ENCODE data around the gene VWA3B.

DNA sequence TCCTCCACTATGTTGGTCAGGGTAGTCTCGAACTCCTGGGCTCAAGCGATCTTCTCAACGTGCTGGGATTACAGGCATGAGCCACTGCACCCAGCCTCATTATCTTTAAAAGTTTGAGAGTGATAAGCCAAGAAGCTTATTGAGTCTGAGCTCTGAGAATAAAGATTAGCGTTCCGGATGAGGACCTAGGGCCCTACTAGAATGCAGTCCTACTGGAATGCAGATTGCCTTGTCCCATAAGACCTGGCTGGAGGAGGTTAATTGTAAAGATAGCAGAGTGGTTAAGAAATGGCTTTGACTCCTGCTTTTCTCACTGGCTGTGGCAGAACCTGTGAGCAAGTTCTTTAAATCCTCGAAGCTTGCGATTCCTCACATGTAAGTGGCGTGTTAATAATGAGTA, 4.0 kb downstream of the VWA3B start:
- TF ChIP-seq, protein P1, sequence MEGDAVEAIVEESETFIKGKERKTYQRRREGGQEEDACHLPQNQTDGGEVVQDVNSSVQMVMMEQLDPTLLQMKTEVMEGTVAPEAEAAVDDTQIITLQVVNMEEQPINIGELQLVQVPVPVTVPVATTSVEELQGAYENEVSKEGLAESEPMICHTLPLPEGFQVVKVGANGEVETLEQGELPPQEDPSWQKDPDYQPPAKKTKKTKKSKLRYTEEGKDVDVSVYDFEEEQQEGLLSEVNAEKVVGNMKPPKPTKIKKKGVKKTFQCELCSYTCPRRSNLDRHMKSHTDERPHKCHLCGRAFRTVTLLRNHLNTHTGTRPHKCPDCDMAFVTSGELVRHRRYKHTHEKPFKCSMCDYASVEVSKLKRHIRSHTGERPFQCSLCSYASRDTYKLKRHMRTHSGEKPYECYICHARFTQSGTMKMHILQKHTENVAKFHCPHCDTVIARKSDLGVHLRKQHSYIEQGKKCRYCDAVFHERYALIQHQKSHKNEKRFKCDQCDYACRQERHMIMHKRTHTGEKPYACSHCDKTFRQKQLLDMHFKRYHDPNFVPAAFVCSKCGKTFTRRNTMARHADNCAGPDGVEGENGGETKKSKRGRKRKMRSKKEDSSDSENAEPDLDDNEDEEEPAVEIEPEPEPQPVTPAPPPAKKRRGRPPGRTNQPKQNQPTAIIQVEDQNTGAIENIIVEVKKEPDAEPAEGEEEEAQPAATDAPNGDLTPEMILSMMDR (IDR thresholded peaks at IDR 0.05), result no peak
- no peak for TF ChIP-seq POLR2A (IDR thresholded peaks at IDR 0.05)
